Activated CD4-positive, alpha-beta T cell treated with anti-CD3 and anti-CD28 coated beads, Interleukin-2, Interleukin-6, amounts not matched to agents 100 ng/mL and 50 ng/mL, durations not matched to agents 16 hours and 8 hours (primary cell): ENCODE data around the gene CYB561.

Experiments
- DNase-seq: peaks from one replicate; pipeline ENCODE4 v3.0.0-alpha.2; 2020

The CYB561 gene

GRCh38 chr17:63405741-63406261 lies 40.3 kb downstream of the CYB561 start:
- DNase-seq = peak; percentile 58

- no peak for DNase-seq
Observed at GRCh38 chr17:63405020-63405419, 41.1 kb downstream of the CYB561 start.

GRCh38 chr17:63402431-63403212 lies 43.5 kb downstream of the CYB561 start:
- DNase-seq = no peak

- DNase-seq = no peak
Observed at GRCh38 chr17:63399856-63400255, 46.2 kb downstream of the CYB561 start.

GRCh38 chr17:63399316-63399715 lies 46.8 kb downstream of the CYB561 start:
- no peak for DNase-seq

- no peak for DNase-seq
Observed at GRCh38 chr17:63398680-63399079, 47.4 kb downstream of the CYB561 start.

GRCh38 chr17:63395075-63395805 lies 50.9 kb downstream of the CYB561 start:
- DNase-seq = peak; percentile 30

GRCh38 chr17:63390090-63390489 lies 56.0 kb downstream of the CYB561 start:
- no peak for DNase-seq

GRCh38 chr17:63387656-63388340 lies 58.3 kb downstream of the CYB561 start:
- no peak for DNase-seq

- no peak for DNase-seq
Observed at GRCh38 chr17:63382826-63383225, 63.3 kb downstream of the CYB561 start.
